ENCODE measurements around the gene ALDH18A1.

DNA sequence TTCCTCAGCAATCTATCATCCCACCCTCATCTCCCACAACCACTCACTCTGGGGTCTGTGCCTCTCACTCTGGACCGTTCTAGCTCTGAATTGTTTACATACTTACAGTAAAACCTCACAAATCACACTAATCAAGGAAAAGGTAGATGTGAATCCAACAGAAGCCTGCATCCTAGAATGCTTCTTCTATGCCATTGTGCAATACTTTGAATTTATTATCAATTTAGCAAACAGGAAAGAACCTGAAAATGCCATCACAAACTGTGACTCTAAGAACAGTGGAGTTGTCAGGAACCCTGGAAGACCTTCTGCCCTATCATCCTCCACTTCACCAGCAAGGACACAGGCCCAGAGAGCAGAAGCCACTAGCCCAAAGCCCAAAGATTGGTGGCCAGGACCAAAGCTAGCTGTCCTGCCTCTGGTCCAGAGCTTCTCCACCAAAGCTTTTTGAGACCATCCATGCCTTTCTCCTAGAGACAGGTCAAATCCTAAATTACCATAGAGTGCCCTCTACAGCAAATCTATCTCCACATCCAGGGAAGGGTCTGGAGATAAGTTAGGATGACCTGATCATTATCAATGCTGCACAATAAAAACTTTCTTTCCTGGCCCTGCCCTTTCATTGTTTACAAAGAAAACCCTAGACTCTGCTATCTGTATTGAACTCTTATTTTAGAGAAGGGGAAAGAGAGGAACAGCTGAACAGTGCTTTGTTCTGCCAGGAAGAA, 97.8 kb downstream of the ALDH18A1 start:
- no peak for TF ChIP-seq EZH2 (IDR thresholded peaks at IDR 0.05; ENCODE audit: borderline replicate concordance, low read length)
- TF ChIP-seq, protein P1, sequence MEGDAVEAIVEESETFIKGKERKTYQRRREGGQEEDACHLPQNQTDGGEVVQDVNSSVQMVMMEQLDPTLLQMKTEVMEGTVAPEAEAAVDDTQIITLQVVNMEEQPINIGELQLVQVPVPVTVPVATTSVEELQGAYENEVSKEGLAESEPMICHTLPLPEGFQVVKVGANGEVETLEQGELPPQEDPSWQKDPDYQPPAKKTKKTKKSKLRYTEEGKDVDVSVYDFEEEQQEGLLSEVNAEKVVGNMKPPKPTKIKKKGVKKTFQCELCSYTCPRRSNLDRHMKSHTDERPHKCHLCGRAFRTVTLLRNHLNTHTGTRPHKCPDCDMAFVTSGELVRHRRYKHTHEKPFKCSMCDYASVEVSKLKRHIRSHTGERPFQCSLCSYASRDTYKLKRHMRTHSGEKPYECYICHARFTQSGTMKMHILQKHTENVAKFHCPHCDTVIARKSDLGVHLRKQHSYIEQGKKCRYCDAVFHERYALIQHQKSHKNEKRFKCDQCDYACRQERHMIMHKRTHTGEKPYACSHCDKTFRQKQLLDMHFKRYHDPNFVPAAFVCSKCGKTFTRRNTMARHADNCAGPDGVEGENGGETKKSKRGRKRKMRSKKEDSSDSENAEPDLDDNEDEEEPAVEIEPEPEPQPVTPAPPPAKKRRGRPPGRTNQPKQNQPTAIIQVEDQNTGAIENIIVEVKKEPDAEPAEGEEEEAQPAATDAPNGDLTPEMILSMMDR (conservative IDR thresholded peaks at IDR 0.05 in 1 of 2, IDR thresholded peaks at IDR 0.05 in 1 of 2; ENCODE audit: extremely low read depth in 1 of 2, insufficient read depth in 1 of 2, low read depth in 1 of 2, low read length in 2 of 2): no peak
